Esophagus (tissue), 2 donors: Measurements from ENCODE around the gene PLEKHM2. TPM values are rescaled to one million over a fixed set of nuclear protein-coding genes. Genes with fewer than 3 reads are reported as not detected.

ENCODE experiments used
- H3K27ac ChIP-seq, 2 donors: one replicate each; pipeline ENCODE4 v1.5.1; 2013; ENCODE audit warnings: low read depth in 2 of 2, mild to moderate bottlenecking in 2 of 2, inconsistent platforms in 1 of 2, low read length in 1 of 2, moderate library complexity in 1 of 2
- H3K27me3 ChIP-seq, 2 donors: one replicate each; pipeline ENCODE4 v1.6.1; 2013; ENCODE audit warnings: low read length in 2 of 2, control low read depth in 1 of 2, mild to moderate bottlenecking in 1 of 2; ENCODE audit not compliant: insufficient read depth in 2 of 2, control insufficient read depth in 1 of 2
- H3K36me3 ChIP-seq, 2 donors: one replicate each; pipeline ENCODE4 v1.6.1; 2013; ENCODE audit warnings: low read length in 1 of 2; ENCODE audit not compliant: control insufficient read depth in 2 of 2, insufficient read depth in 2 of 2
- H3K4me1 ChIP-seq, 2 donors: one replicate each; pipeline ENCODE4 v1.6.1; 2013; ENCODE audit warnings: low read length in 1 of 2; ENCODE audit not compliant: control insufficient read depth in 2 of 2, insufficient read depth in 2 of 2
- H3K4me3 ChIP-seq, 2 donors: one replicate each; pipeline ENCODE4 v1.5.1; 2013; ENCODE audit warnings: low read length in 2 of 2, mild to moderate bottlenecking in 2 of 2, low read depth in 1 of 2, moderate library complexity in 1 of 2
- H3K9me3 ChIP-seq, 2 donors: one replicate each; pipeline ENCODE4 v1.6.1; 2013; ENCODE audit warnings: mild to moderate bottlenecking in 2 of 2, low read depth in 1 of 2, low read length in 1 of 2, moderate library complexity in 1 of 2; ENCODE audit not compliant: control insufficient read depth in 2 of 2, insufficient read depth in 1 of 2
- WGBS, 2 donors: extraction: QIAGEN DNeasy Blood & Tissue Kit; methylation state at CpG; one replicate each; pipeline ENCODE4 v1.1.7; 2013; 5-methylcytosine and 5-hydroxymethylcytosine counted together
- polyA plus RNA-seq, 2 donors: library from polyadenylated mRNA; stranded (reverse); fragments of 200-250 nt; gene quantifications; one replicate each; pipeline ENCODE4 v1.2.3, GENCODE V29; 2013
- donor health status: healthy with polysubstance abuse.
- donor health status: Bipolar disorder and iron deficiency.

PLEKHM2 gene
- polyA plus RNA-seq, 2 donors = 34.5 to 40.7 TPM

DNA sequence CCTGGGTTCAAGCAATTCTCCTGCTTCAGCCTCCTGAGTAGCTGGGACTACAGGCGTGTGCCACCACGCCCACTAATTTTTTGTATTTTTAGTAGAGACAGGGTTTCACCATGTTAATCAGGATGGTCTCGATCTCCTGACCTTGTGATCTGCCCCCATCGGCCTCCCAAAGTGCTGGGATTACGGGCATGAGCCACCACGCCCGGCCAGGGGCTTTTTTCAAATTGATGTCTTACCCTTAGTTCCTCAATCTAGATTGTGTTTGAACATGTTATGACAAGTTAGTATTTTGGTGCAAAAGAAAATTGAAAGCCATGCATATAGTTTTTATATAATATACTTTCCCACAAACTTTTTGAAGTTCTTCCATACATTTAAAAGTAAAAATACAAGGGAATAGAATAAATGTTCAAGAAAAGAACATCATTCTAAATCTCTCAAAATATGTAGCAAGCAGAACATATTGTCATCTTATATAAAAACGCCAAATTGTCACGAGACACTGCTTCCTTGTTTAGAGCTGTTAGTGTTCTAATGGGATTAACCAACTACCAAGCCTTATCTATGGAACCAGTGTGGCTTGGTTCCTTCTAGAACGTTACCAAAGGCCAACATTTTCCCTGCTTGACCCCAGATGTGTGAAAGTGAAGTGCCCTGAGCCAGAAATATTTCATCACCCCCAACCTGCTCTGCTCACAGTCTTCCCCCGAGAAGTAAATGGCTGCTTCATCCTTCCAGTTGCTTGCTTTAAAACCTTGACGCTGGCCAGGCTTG is 9.5 kb upstream of the PLEKHM2 start:
- H3K9me3 ChIP-seq = no peaks in the 10 kb centered on the region
- H3K4me1 ChIP-seq = no peaks in the 10 kb centered on the region
- no peak overlapping the region for H3K4me3 ChIP-seq
- 63 to 64% methylated on average over 12 of the region's 12 CpGs for WGBS, 2 donors
- no peaks in the 10 kb centered on the region for H3K36me3 ChIP-seq
- no peak overlapping the region for H3K27ac ChIP-seq
- no peaks in the 10 kb centered on the region for H3K27me3 ChIP-seq

DNA sequence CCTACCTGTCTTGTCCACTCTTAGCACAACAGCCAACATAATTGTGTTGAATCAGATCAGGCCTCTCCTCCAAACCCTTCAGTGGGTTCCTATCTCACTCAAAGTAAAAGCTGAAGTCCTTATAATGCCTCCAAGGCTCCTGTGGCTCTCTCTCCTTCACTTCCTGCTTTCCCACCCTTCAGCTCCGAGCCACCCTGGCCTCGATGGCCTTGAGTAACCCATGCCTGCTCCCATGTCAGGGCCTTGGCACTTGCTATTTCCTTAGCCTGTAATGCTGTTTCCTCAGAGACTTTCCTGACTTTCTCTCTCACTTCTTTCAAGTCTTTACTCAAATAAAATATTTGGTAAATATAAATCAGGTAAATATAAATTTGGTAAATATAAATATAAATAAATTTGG is 8.1 kb upstream of the PLEKHM2 start:
- peaks cover 0 to 2% of the 10 kb centered on the region in 2 donors for H3K4me1 ChIP-seq
- 60 to 66% methylated on average over 2 of the region's 2 CpGs for WGBS, 2 donors
- H3K27me3 ChIP-seq = no peaks in the 10 kb centered on the region

DNA sequence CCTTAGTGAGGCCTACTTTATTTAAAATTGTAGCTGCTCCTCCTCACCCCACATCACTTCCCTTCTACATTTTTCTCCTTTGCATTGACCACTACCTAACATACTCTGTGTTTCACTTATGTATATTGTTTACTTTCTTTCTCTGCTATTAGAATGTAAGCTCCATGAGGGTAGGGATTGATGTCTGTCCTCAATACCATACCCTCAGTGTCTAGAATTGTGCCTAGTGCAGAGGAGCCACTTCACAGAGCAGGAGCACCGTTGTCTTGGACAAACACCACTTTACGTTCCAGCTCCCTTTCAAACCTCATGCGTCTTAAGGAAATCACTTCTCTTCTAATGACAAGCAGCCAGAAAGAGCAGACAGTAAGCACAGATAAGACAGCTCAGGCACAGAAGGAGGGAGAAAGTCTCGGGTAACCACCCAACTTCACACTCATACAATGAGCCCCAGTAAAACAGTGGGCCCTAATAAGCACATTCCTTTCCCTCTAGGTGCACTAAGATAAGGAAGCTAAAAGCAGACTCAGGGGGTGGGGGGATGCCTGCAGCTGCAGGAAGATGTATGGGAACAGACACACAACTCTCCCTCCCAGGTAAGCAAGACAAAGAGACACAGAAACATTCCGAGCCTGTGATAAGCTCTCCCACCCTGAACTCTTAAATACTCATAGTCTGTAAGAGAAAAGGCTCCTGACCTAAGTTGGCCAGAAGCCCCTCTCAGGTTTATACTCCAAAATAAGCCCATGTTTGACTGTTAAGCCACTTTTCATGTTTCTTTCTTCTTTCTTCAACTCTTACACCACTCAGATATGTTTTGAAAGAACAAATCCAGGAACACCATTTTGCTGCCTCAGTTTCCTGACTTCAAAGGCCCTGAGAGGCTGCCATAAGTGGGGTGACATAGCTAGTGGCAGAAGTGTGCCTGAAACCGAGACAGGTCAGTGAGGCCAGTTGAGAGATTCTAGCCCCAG is 7.1 kb upstream of the PLEKHM2 start:
- Histone ChIP-seq H3K4me1 (peaks cover 0 to 5% of the 10 kb centered on the region in 2 donors), H3K27me3 (no peaks in the 10 kb centered on the region), H3K4me3 (no peak overlapping the region), H3K36me3 (no peaks in the 10 kb centered on the region), H3K9me3 (no peaks in the 10 kb centered on the region), H3K27ac (no peak overlapping the region)
- WGBS, 2 donors = 89 to 90% methylated on average over 6 of the region's 6 CpGs

More for the DNA sequence above, 8.1 kb upstream of the PLEKHM2 start:
- no peak overlapping the region for H3K4me3 ChIP-seq
- H3K36me3 ChIP-seq = no peaks in the 10 kb centered on the region
- no peaks in the 10 kb centered on the region for H3K9me3 ChIP-seq
- no peak overlapping the region for H3K27ac ChIP-seq

DNA sequence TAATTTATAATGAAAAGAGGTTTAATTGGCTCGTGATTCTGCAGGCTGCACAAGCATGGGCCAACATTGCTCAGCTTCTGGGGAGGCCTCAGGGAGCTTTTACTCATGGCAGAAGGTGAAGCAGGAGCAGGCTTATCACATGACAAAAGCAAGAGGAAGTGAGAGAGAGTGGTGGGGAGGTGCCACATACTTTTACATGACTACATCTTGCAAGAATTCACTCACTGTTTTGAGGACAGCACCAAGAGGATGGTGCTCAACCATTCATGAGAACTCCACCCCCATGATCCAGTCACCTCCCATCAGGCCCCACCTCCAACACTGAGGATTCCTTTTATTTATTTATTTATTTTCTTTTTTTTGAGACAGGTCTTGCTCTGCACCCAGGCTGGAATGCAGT is 5.5 kb upstream of the PLEKHM2 start:
- WGBS, 2 donors = 61 to 88% methylated on average over 1 of the region's 1 CpG
- no peaks in the 10 kb centered on the region for H3K9me3 ChIP-seq

DNA sequence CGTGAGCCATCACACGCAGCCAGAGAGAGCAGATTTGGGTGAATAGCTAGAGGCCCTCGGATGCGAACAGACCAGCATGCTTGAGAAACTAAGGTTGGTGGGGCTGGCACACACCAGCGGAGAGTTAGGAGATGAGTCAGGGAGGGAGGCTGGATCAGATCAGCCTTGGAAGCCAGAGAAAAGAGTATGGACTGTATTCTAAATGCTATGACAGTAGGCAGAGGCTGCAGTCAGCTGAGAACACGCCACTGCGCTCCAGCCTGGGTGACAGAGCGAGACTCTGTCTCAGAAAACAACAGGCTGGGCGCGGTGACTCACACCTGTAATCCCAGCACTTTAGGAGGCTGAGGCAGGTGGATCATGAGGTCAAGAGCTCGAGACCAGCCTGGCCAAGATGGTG is 4.0 kb upstream of the PLEKHM2 start:
- 59 to 72% methylated on average over 11 of the region's 11 CpGs for WGBS, 2 donors
- H3K27ac ChIP-seq = peak overlapping the region; percentile 90
- no peak overlapping the region for H3K4me3 ChIP-seq
- H3K9me3 ChIP-seq = no peaks in the 10 kb centered on the region
- H3K36me3 ChIP-seq = no peaks in the 10 kb centered on the region
- peaks cover 0 to 9% of the 10 kb centered on the region in 2 donors for H3K4me1 ChIP-seq
- H3K27me3 ChIP-seq = no peaks in the 10 kb centered on the region

More for the DNA sequence above, 5.5 kb upstream of the PLEKHM2 start:
- H3K4me3 ChIP-seq = no peak overlapping the region
- H3K4me1 ChIP-seq = peaks cover 0 to 9% of the 10 kb centered on the region in 2 donors
- no peaks in the 10 kb centered on the region for H3K27me3 ChIP-seq
- H3K36me3 ChIP-seq = no peaks in the 10 kb centered on the region
- no peak overlapping the region for H3K27ac ChIP-seq

DNA sequence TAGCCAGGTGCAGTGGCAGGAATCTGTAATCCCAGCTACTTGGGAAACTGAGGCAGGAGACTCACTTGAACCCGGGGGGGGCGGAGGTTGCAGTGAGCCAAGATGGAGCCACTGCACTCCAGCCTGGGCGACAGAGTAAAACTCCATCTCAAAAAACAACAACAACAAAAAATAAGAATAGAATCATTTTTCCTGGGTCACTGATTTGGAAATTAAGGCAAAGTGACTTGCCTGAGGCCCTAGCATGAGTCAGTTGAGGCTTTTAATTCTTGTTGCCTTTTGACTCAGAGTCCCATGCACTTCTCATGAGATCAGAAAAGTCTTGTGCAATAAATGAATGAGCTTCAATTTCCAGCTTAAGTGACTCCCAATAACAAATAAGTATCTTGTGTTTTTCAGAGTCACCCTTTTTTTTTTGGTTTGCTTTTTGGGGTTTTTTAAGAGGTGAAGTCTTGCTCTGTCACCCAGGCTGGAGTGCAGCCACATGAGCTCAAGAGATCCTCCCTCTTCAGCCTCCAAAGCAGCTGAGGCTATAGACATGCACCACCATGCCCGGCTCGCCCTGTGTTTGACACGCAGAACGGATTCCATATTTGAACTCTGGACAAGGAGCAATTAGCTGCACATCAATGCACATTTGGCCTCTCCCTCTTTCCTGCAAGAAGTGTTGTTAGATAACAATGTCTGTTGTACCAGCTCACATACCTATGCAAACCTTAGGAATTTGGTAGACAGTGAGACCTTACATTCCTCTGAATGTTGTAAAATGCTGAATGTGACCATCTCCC is 3.4 kb upstream of the PLEKHM2 start:
- Histone ChIP-seq H3K36me3 (no peaks in the 10 kb centered on the region), H3K27me3 (no peaks in the 10 kb centered on the region), H3K9me3 (no peaks in the 10 kb centered on the region), H3K4me3 (no peak overlapping the region), H3K27ac (peak overlapping the region; percentile 90 to 95), H3K4me1 (peaks cover 0 to 9% of the 10 kb centered on the region in 2 donors)
- 52 to 67% methylated on average over 7 of the region's 7 CpGs for WGBS, 2 donors

GRCh38 chr1:15681349-15682292 is 2.5 kb upstream of the PLEKHM2 start:
- H3K9me3 ChIP-seq = no peaks in the 10 kb centered on the region
- peaks cover 0 to 9% of the 10 kb centered on the region in 2 donors for H3K4me1 ChIP-seq
- H3K27ac ChIP-seq = peak overlapping the region; percentile 90 to 95
- no peaks in the 10 kb centered on the region for H3K27me3 ChIP-seq
- no peak overlapping the region for H3K4me3 ChIP-seq
- no peaks in the 10 kb centered on the region for H3K36me3 ChIP-seq
- 79 to 80% methylated on average over 12 of the region's 12 CpGs for WGBS, 2 donors

- H3K9me3 ChIP-seq = no peaks in the 10 kb centered on the region
- 87 to 93% methylated on average over 4 of the region's 4 CpGs for WGBS, 2 donors
- no peaks in the 10 kb centered on the region for H3K27me3 ChIP-seq
- H3K36me3 ChIP-seq = no peaks in the 10 kb centered on the region
- peak overlapping the region; percentile 82 to 88 for H3K27ac ChIP-seq
- peaks cover 0 to 9% of the 10 kb centered on the region in 2 donors for H3K4me1 ChIP-seq
- H3K4me3 ChIP-seq = no peak overlapping the region
These were observed 1.2 kb upstream of the PLEKHM2 start for GRCh38 chr1:15682936-15683341.
